ENCODE results near the gene GCNT4. TPM values are rescaled to one million over a fixed set of nuclear protein-coding genes. Genes with fewer than 3 reads are reported as not detected.

The GCNT4 gene
- total RNA-seq, 5 donors from 2014 or later (not counting 1 experiment from before 2014, with no cell fraction given) = 7.1 to 17.5 (median 11.5) TPM

DNA sequence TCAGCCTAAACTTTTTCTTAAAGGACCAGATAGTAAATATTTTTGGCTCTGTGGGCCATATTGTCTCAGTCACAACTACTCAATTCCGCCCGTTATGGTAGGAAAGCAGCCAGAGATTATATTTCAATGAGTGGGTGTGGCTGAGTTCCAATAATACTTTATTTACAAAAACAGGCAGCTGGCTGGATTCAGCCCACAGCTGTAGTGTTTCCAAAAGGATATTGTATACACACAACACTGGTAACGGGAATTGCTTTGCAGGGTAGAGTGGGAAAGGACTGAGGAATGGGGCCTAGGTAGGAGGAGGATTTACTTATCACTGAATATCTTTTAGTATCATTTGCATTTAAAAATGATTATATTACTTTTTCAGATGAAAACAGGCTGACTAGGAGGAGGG is 21.0 kb downstream of the GCNT4 start:
- H3K27ac Mint-ChIP-seq = peak overlapping the region; percentile 48 to 80
- peaks cover 18% of the 10 kb centered on the region for H3K36me3 Mint-ChIP-seq
- ChIA-PET POLR2A (no interaction called here), CTCF (interaction anchor here in 1 of 2 donors (0.7 kb wide), 1 partner anchor 19 kb away, joined by 3 read pairs; no protein-coding TSS in a partner anchor)
- no peaks in the 10 kb centered on the region for H3K27me3 Mint-ChIP-seq
- peaks cover 31 to 34% of the 10 kb centered on the region in 2 experiments for H3K4me1 ChIP-seq (ENCODE audit: control insufficient read depth in 1 of 2, extremely low read depth in 1 of 2, insufficient read depth in 2 of 2, low read length in 2 of 2)
- no peaks in the 10 kb centered on the region for H3K27me3 ChIP-seq (replicated peaks in 1 of 2; ENCODE audit: control insufficient read depth in 2 of 2, extremely low read depth in 1 of 2, insufficient read depth in 2 of 2, low read length in 1 of 2)
- WGBS (ENCODE audit: insufficient coverage) = no CpG with 5 or more reads among the region's 3 CpGs
- H3K9me3 Mint-ChIP-seq = no peaks in the 10 kb centered on the region
- H3K4me3 Mint-ChIP-seq = no peak overlapping the region
- no peaks in the 10 kb centered on the region for H3K9me3 ChIP-seq
- ATAC-seq (replicated peaks in 1 of 4) (no peak), DNase-seq (no peak)
- no peak overlapping the region for H3K27ac ChIP-seq (ENCODE audit: low read length)
- H3K4me3 ChIP-seq (ENCODE audit: control insufficient read depth in 1 of 2, extremely low read depth in 1 of 2, low read length in 1 of 2) = no peak overlapping the region
- H3K4me1 Mint-ChIP-seq = peaks cover 80 to 87% (median 83%) of the 10 kb centered on the region in 3 donors
- peaks cover 4 to 9% of the 10 kb centered on the region in 2 donors for H3K36me3 ChIP-seq (ENCODE audit: control insufficient read depth in 2 of 2, extremely low read depth in 1 of 2, insufficient read depth in 1 of 2, low read length in 1 of 2)

DNA sequence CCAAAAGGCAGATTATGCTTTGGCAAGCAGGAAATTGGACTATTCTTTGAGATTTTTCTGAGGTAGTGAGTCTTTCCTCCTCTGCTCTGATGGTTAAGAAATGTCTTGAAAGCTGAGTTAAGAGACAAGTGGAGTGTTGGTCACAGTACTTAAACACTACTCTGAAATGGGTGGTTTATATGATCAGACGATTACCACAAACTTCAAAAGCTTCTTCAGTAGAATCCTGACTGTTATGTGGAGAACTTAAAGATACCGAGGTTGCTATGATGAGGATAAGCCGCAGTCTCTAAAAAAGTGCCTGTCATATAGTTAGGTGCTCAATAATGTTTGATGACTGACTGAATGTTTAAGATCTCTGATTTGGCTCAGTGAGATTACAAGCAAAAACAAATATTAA is 24.3 kb downstream of the GCNT4 start:
- ChIA-PET CTCF (interaction anchor here (0.6 to 1.0 kb wide), 2 partner anchors 21 to 99 kb away, joined by 3 to 7 read pairs; no protein-coding TSS in a partner anchor), POLR2A (interaction anchor here in 1 of 2 donors (0.5 kb wide), 1 partner anchor 59 kb away, joined by 3 read pairs; no protein-coding TSS in a partner anchor)
- peaks cover 73 to 86% (median 78%) of the 10 kb centered on the region in 3 donors for H3K4me1 Mint-ChIP-seq
- DNase-seq (peak in 1 of 35 experiments; percentile 46), ATAC-seq (replicated peaks in 1 of 4) (peak; percentile 70 to 93 (median 74))
- H3K36me3 ChIP-seq (ENCODE audit: control insufficient read depth in 2 of 2, extremely low read depth in 1 of 2, insufficient read depth in 1 of 2, low read length in 1 of 2) = peaks cover 0 to 8% of the 10 kb centered on the region in 2 donors
- H3K27me3 ChIP-seq (replicated peaks in 1 of 2; ENCODE audit: control insufficient read depth in 2 of 2, extremely low read depth in 1 of 2, insufficient read depth in 2 of 2, low read length in 1 of 2) = no peaks in the 10 kb centered on the region
- peaks cover 17% of the 10 kb centered on the region for H3K36me3 Mint-ChIP-seq
- peak overlapping the region in 1 of 3 donors; percentile 5 for H3K4me3 Mint-ChIP-seq
- H3K4me3 ChIP-seq (ENCODE audit: control insufficient read depth in 1 of 2, extremely low read depth in 1 of 2, low read length in 1 of 2) = no peak overlapping the region
- no peak overlapping the region for H3K27ac ChIP-seq (ENCODE audit: low read length)
- H3K4me1 ChIP-seq (ENCODE audit: control insufficient read depth in 1 of 2, extremely low read depth in 1 of 2, insufficient read depth in 2 of 2, low read length in 2 of 2) = peaks cover 17 to 22% of the 10 kb centered on the region in 2 experiments
- no CpG with 5 or more reads among the region's 3 CpGs for WGBS (ENCODE audit: insufficient coverage)
- H3K27me3 Mint-ChIP-seq = no peaks in the 10 kb centered on the region
- no peaks in the 10 kb centered on the region for H3K9me3 Mint-ChIP-seq
- no peaks in the 10 kb centered on the region for H3K9me3 ChIP-seq
- peak overlapping the region; percentile 75 to 79 for H3K27ac Mint-ChIP-seq

DNA sequence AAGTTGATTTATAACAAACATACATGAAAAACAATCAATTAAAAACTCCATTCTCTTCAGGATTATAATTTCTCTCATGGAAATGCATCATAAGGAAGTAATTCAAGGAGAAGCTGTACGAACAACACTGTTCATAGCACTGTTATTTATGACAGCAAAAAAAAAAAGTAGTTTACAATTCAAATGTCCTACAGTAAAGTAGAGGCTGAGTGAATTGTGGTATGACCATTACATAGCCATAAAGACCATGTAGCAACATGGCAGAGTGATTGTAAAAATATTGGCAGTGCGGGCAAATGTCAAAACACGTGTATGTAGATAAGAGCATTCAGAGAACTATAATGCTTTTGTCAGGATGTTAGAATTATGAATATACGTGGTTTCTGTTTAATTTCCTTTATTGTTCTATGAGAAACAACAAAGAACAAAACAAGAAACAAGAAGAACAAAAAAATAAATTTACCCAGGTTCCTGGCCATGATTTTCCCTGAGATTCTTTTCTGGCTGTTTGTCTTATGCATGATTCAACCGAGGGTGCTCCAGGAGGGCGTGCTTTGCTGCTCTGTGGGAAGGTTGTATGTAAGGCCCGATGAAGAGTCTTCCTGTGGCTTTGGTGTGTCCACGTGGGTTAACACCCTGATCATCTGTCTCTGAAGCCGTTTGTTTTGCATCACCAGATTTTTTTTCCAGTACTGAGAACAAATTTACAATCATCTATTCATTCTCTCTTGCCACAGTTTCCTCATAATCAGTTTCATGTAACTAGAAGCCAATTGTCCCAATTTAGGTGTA is 28.8 kb downstream of the GCNT4 start:
- H3K27ac Mint-ChIP-seq = peak overlapping the region; percentile 83 to 92
- peaks cover 39 to 58% (median 47%) of the 10 kb centered on the region in 3 donors for H3K4me1 Mint-ChIP-seq
- peaks cover 0 to 3% of the 10 kb centered on the region in 2 donors for H3K27me3 Mint-ChIP-seq
- peak overlapping the region; percentile 33 for H3K27ac ChIP-seq (ENCODE audit: low read length)
- ChIA-PET CTCF (interaction anchor here in 1 of 2 donors (1.3 kb wide), 1 partner anchor 27 kb away, joined by 4 read pairs; no protein-coding TSS in a partner anchor), POLR2A (no interaction called here)
- WGBS (ENCODE audit: insufficient coverage) = 0% methylated on average over 3 of the region's 9 CpGs
- H3K36me3 ChIP-seq (ENCODE audit: control insufficient read depth in 2 of 2, extremely low read depth in 1 of 2, insufficient read depth in 1 of 2, low read length in 1 of 2) = peaks cover 0 to 3% of the 10 kb centered on the region in 2 donors
- H3K36me3 Mint-ChIP-seq = peaks cover 5% of the 10 kb centered on the region
- peak in 28 of 35 experiments; percentile 6 to 64 (median 24) for DNase-seq
- no peak overlapping the region for H3K4me3 ChIP-seq (ENCODE audit: control insufficient read depth in 1 of 2, extremely low read depth in 1 of 2, low read length in 1 of 2)
- H3K9me3 ChIP-seq = no peaks in the 10 kb centered on the region
- no peaks in the 10 kb centered on the region for H3K27me3 ChIP-seq (replicated peaks in 1 of 2; ENCODE audit: control insufficient read depth in 2 of 2, extremely low read depth in 1 of 2, insufficient read depth in 2 of 2, low read length in 1 of 2)
- peaks cover 11 to 18% of the 10 kb centered on the region in 2 experiments for H3K4me1 ChIP-seq (ENCODE audit: control insufficient read depth in 1 of 2, extremely low read depth in 1 of 2, insufficient read depth in 2 of 2, low read length in 2 of 2)
- peak overlapping the region; percentile 34 to 43 (median 42) for H3K4me3 Mint-ChIP-seq
- no peaks in the 10 kb centered on the region for H3K9me3 Mint-ChIP-seq
- ATAC-seq (replicated peaks in 1 of 4) = peak; percentile 75 to 85 (median 81)

DNA sequence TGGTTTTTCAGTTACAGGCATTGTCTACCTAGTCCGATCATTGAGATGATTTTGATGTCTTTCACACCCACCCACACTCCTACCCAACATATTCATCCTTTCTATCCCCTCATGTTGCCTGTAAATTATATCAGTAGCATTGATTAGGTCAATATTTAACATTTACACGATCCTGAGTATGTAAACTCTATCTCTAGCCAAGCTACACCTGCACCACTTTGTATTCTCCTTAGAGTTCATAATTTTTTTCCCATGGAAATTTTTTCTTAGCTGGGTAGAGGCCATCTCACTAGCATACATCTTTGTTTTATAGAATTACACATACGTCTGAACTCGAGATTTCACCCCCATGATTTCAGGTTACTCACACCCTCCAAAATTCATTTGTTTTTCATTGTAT is 30.6 kb downstream of the GCNT4 start:
- Histone ChIP-seq H3K36me3 (ENCODE audit: control insufficient read depth in 2 of 2, extremely low read depth in 1 of 2, insufficient read depth in 1 of 2, low read length in 1 of 2) (peaks cover 0 to 3% of the 10 kb centered on the region in 2 donors), H3K9me3 (no peaks in the 10 kb centered on the region), H3K4me1 (ENCODE audit: control insufficient read depth in 1 of 2, extremely low read depth in 1 of 2, insufficient read depth in 2 of 2, low read length in 2 of 2) (peaks cover 10 to 11% of the 10 kb centered on the region in 2 experiments), H3K27me3 (replicated peaks in 1 of 2; ENCODE audit: control insufficient read depth in 2 of 2, extremely low read depth in 1 of 2, insufficient read depth in 2 of 2, low read length in 1 of 2) (no peaks in the 10 kb centered on the region), H3K27ac (ENCODE audit: low read length) (no peak overlapping the region), H3K4me3 (ENCODE audit: control insufficient read depth in 1 of 2, extremely low read depth in 1 of 2, low read length in 1 of 2) (no peak overlapping the region)
- no peaks in the 10 kb centered on the region for H3K9me3 Mint-ChIP-seq
- no peak overlapping the region for H3K4me3 Mint-ChIP-seq
- ATAC-seq (replicated peaks in 1 of 4) = no peak
- no peak for DNase-seq
- peaks cover 0 to 3% of the 10 kb centered on the region in 2 donors for H3K27me3 Mint-ChIP-seq
- no peak overlapping the region for H3K27ac Mint-ChIP-seq
- no CpG with 5 or more reads among the region's 4 CpGs for WGBS (ENCODE audit: insufficient coverage)
- ChIA-PET CTCF (interaction anchor here in 1 of 2 donors (1.3 kb wide), 1 partner anchor 26 kb away, joined by 4 read pairs; no protein-coding TSS in a partner anchor), POLR2A (no interaction called here)
- peaks cover 5% of the 10 kb centered on the region for H3K36me3 Mint-ChIP-seq
- H3K4me1 Mint-ChIP-seq = peaks cover 29 to 45% (median 39%) of the 10 kb centered on the region in 3 donors

DNA sequence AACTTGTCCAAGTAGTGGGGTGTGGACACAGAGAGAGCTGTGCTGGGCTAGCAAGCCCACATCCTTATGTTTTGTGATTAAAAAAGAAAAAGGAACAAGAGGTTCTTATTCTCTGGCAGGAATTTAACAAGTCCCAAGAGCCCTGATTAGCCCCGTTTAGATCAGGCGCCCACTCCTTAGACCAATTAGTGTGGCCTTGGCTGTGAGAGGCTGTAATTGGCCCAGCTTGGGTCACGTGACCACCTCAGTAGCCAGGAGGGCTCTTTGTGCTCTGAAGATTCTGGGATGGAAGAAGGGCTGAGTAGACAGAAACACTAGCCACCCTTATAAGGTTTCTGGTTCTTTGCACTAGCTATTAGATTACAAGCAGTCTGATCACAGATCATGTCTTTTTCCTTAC is 31.1 kb downstream of the GCNT4 start:
- POLR2A ChIA-PET = interaction anchor here in 1 of 2 donors (0.5 kb wide), 1 partner anchor 1040 kb away, joined by 19 read pairs; no protein-coding TSS in a partner anchor

DNA sequence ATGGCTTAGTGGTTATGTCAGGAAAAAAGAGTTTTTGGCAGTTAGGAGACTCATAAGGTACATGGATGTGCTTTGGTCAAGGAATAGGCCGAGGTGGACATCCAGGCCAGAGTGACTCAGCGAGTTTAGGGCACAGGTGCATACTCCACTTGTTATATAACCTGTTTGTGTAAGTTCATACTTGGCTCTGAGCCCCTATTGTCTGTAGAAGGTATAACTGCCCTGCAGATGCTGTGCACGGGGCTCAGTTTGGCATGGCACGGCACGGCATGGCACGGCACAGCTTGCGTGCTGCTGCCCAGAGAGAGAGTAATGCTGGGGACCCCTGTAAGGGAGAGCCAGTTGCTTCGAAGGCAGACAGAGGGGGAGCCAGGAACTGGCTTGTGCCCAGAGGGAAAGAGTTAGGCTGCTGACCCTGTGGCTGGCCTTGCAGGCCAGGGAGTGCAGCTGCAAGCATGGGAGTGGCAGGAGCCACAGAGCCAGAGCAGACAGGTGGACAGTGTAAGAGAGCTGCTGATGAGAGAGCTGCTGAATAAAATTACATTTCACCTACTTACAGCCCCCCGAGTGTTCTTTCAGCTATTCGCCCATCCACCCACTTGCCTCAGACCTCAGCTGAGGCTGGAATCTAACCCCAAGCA is 32.2 kb downstream of the GCNT4 start:
- ATAC-seq (replicated peaks in 1 of 4) = no peak
- H3K27ac Mint-ChIP-seq = no peak overlapping the region
- H3K27me3 Mint-ChIP-seq = peaks cover 0 to 3% of the 10 kb centered on the region in 2 donors
- ChIA-PET CTCF (interaction anchor here in 1 of 2 donors (0.9 kb wide), 1 partner anchor 216 kb away, joined by 3 read pairs; no protein-coding TSS in a partner anchor), POLR2A (interaction anchor here in 1 of 2 donors (0.6 kb wide), 1 partner anchor 24 kb away, joined by 4 read pairs; no protein-coding TSS in a partner anchor)
- Histone ChIP-seq H3K27ac (ENCODE audit: low read length) (no peak overlapping the region), H3K4me3 (ENCODE audit: control insufficient read depth in 1 of 2, extremely low read depth in 1 of 2, low read length in 1 of 2) (no peak overlapping the region), H3K4me1 (ENCODE audit: control insufficient read depth in 1 of 2, extremely low read depth in 1 of 2, insufficient read depth in 2 of 2, low read length in 2 of 2) (peaks cover 10 to 11% of the 10 kb centered on the region in 2 experiments), H3K9me3 (no peaks in the 10 kb centered on the region), H3K36me3 (ENCODE audit: control insufficient read depth in 2 of 2, extremely low read depth in 1 of 2, insufficient read depth in 1 of 2, low read length in 1 of 2) (no peaks in the 10 kb centered on the region), H3K27me3 (replicated peaks in 1 of 2; ENCODE audit: control insufficient read depth in 2 of 2, extremely low read depth in 1 of 2, insufficient read depth in 2 of 2, low read length in 1 of 2) (no peaks in the 10 kb centered on the region)
- H3K36me3 Mint-ChIP-seq = no peaks in the 10 kb centered on the region
- no peak for DNase-seq
- H3K4me3 Mint-ChIP-seq = no peak overlapping the region
- H3K4me1 Mint-ChIP-seq = peaks cover 23 to 31% (median 30%) of the 10 kb centered on the region in 3 donors
- 89% methylated on average over 7 of the region's 10 CpGs for WGBS (ENCODE audit: insufficient coverage)
- H3K9me3 Mint-ChIP-seq = no peaks in the 10 kb centered on the region

More for the DNA sequence above, 31.1 kb downstream of the GCNT4 start:
- no peak overlapping the region for H3K4me3 Mint-ChIP-seq
- H3K4me1 ChIP-seq (ENCODE audit: control insufficient read depth in 1 of 2, extremely low read depth in 1 of 2, insufficient read depth in 2 of 2, low read length in 2 of 2) = peaks cover 10 to 11% of the 10 kb centered on the region in 2 experiments
- peaks cover 0 to 2% of the 10 kb centered on the region in 2 donors for H3K36me3 ChIP-seq (ENCODE audit: control insufficient read depth in 2 of 2, extremely low read depth in 1 of 2, insufficient read depth in 1 of 2, low read length in 1 of 2)
- peaks cover 0 to 3% of the 10 kb centered on the region in 2 donors for H3K27me3 Mint-ChIP-seq
- H3K9me3 ChIP-seq = no peaks in the 10 kb centered on the region
- peaks cover 3% of the 10 kb centered on the region for H3K36me3 Mint-ChIP-seq
- H3K4me1 Mint-ChIP-seq = peaks cover 29 to 40% (median 37%) of the 10 kb centered on the region in 3 donors
- H3K27me3 ChIP-seq (replicated peaks in 1 of 2; ENCODE audit: control insufficient read depth in 2 of 2, extremely low read depth in 1 of 2, insufficient read depth in 2 of 2, low read length in 1 of 2) = no peaks in the 10 kb centered on the region
- H3K4me3 ChIP-seq (ENCODE audit: control insufficient read depth in 1 of 2, extremely low read depth in 1 of 2, low read length in 1 of 2) = no peak overlapping the region
- WGBS (ENCODE audit: insufficient coverage) = no CpG with 5 or more reads among the region's 3 CpGs
- no peak for DNase-seq
- CTCF ChIA-PET = interaction anchor here in 1 of 2 donors (0.6 to 1.3 kb wide), 2 partner anchors 26 to 215 kb away, joined by 3 to 4 read pairs; no protein-coding TSS in a partner anchor
- no peak for ATAC-seq (replicated peaks in 1 of 4)
- no peak overlapping the region for H3K27ac Mint-ChIP-seq
- no peaks in the 10 kb centered on the region for H3K9me3 Mint-ChIP-seq
- no peak overlapping the region for H3K27ac ChIP-seq (ENCODE audit: low read length)

Measured in T-cell (primary cell).